ENCODE measurements around the gene SLC35G1.

Gene SLC35G1

DNA sequence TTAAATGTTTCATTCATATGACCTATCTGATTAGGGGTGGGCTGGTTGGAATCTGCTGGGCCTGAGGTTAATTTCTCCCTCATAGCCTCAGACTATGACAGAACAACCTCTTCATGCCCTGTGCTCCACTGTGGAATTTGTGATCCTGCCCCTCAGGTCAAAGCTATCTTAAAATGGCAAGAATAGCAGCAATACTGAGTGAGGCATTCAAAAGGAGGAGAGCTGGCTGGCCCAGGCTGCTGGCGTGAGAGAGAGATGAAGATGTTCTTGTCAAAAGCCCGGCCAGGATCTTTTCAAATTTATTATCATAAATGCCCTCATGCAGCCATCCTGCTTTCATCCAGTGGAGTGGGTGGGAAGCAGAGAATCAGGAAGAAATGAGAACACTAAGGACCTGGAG, 58.1 kb downstream of the SLC35G1 start:
- no peak for DNase-seq (ENCODE audit: low read depth)

All from amniotic epithelial cell (primary cell).